GM12873 (cell line): ENCODE data around the gene KISS1.

Experiments used
- CTCF ChIP-seq: IDR thresholded peaks from 2 replicates; pipeline ENCODE4 v1.5.1; 2012; ENCODE audit warnings: low read depth, mild to moderate bottlenecking, moderate library complexity, low read length, control low read depth; ENCODE audit not compliant: insufficient read depth; ENCODE audit errors: missing control alignments

Gene KISS1

DNA sequence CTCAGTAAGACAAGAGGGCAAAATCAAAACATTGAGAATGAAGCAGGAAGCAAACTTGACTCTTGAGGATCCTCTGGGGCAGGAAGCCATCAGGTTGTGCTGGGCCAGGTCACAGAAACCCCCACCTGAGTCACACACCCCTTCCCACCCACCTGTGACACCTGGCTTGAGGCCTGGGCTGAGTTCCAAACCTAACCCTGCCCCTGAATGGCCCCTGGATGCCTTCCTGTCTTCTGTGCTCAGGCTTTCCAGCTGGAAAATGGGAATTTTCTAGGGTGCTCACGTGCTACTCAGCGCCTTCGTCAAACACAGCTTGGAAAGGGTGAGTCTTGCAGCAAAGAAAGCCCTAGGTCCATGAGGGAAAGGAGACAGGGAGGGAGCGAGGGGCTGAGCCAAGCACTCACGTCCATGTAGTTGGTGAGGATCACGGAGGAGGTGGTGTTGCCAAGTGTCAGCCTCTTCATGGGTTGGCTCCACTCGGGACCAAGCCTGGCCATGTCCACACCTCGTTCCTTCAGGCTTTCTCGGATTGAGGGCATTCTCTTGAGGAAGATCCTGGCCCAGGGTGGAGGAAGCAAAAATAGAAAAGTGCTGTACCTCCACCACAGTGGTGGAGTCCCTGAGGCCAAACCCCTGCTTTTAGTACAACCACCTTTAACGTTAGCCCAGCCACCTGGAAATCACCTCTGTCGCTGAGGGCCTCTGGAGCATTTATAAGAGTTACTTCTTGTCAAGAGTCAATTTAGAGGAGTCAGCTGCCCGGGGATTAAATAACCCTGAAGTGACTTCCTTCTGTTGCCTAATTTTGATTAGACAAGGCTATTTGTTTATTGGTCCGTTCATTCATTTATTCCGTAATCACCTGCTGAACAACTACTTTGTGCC, 34.4 kb downstream of the KISS1 start:
- no peak for TF ChIP-seq CTCF

GRCh38 chr1:204157962-204158361, 38.3 kb downstream of the KISS1 start:
- TF ChIP-seq CTCF: no peak

GRCh38 chr1:204155881-204156280, 40.4 kb downstream of the KISS1 start:
- TF ChIP-seq CTCF: no peak

GRCh38 chr1:204154568-204155255, 41.6 kb downstream of the KISS1 start:
- no peak for TF ChIP-seq CTCF

GRCh38 chr1:204153667-204154066, 42.6 kb downstream of the KISS1 start:
- TF ChIP-seq CTCF: no peak

DNA sequence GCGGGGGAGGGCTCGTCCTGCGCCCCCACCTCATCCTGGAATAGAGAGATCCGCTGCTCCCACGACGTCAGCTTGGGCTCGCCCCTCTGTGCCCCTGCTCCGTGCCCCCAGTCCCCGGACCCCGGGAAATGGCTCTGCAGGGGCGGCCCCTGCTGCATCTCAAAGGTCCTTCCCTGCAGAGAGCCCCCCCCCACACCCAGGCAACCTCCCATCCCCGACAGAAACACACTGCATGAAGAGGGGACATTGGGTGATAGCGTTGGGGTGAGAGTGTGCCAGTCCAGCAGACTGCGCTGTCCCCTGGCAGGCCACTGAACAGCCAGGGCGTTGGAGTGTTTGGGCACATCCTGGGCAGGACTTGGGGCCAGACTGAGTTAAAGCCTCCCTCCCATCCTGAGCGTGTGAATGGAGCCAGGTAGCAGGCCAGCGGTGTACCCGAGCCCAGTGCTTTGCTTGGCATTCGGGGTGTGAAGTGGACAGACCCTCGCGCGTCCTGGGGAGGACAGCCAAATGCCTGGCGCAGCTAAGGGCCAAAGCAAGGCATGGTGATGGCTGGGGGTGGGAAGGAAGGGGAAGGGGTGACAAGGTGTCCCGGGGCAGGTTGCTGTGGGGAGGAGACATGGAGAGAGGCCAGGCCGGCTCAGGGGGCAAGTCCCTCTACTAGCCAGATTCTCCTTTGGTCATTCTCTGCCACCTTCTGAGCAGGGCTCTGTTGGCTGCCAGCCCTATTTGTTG, 43.8 kb downstream of the KISS1 start:
- TF ChIP-seq CTCF: no peak
